ENCODE results near the gene PLTP.

PLTP gene

GRCh38 chr20:45898285-45898684 lies 13.7 kb downstream of the PLTP start:
- no peaks in the 10 kb centered on the region for H3K27me3 ChIP-seq (ENCODE audit: control insufficient read depth, insufficient read depth, low read length)
- no peaks in the 10 kb centered on the region for H3K9me3 ChIP-seq (ENCODE audit: control insufficient read depth, low read length)
- H3K9ac ChIP-seq (ENCODE audit: low read length), result no peak overlapping the region
- H3K4me1 ChIP-seq (ENCODE audit: control insufficient read depth, insufficient read depth, low read length), result no peaks in the 10 kb centered on the region
- no peak overlapping the region for H3K4me3 ChIP-seq (ENCODE audit: low read length)
- H3K36me3 ChIP-seq (ENCODE audit: control insufficient read depth, insufficient read depth, low read length), result peaks cover 12% of the 10 kb centered on the region

GRCh38 chr20:45897692-45898091 lies 14.3 kb downstream of the PLTP start:
- Histone ChIP-seq H3K27me3 (ENCODE audit: control insufficient read depth, insufficient read depth, low read length) (no peaks in the 10 kb centered on the region), H3K4me1 (ENCODE audit: control insufficient read depth, insufficient read depth, low read length) (peaks cover under 1% of the 10 kb centered on the region), H3K9ac (ENCODE audit: low read length) (no peak overlapping the region), H3K36me3 (ENCODE audit: control insufficient read depth, insufficient read depth, low read length) (peaks cover 12% of the 10 kb centered on the region), H3K9me3 (ENCODE audit: control insufficient read depth, low read length) (no peaks in the 10 kb centered on the region), H3K4me3 (ENCODE audit: low read length) (no peak overlapping the region)

- H3K27me3 ChIP-seq (ENCODE audit: control insufficient read depth, insufficient read depth, low read length), result no peaks in the 10 kb centered on the region
- H3K36me3 ChIP-seq (ENCODE audit: control insufficient read depth, insufficient read depth, low read length), result peaks cover 12% of the 10 kb centered on the region
- no peak overlapping the region for H3K9ac ChIP-seq (ENCODE audit: low read length)
- no peak overlapping the region for H3K4me3 ChIP-seq (ENCODE audit: low read length)
- peaks cover 4% of the 10 kb centered on the region for H3K4me1 ChIP-seq (ENCODE audit: control insufficient read depth, insufficient read depth, low read length)
- H3K9me3 ChIP-seq (ENCODE audit: control insufficient read depth, low read length), result no peaks in the 10 kb centered on the region
Observed at GRCh38 chr20:45897289-45897688, 14.7 kb downstream of the PLTP start.

- Histone ChIP-seq H3K36me3 (ENCODE audit: control insufficient read depth, insufficient read depth, low read length) (peaks cover 12% of the 10 kb centered on the region), H3K27me3 (ENCODE audit: control insufficient read depth, insufficient read depth, low read length) (no peaks in the 10 kb centered on the region), H3K9ac (ENCODE audit: low read length) (no peak overlapping the region), H3K4me1 (ENCODE audit: control insufficient read depth, insufficient read depth, low read length) (peaks cover 10% of the 10 kb centered on the region), H3K9me3 (ENCODE audit: control insufficient read depth, low read length) (no peaks in the 10 kb centered on the region), H3K4me3 (ENCODE audit: low read length) (no peak overlapping the region)
Observed at GRCh38 chr20:45896641-45897161, 15.3 kb downstream of the PLTP start.

- Histone ChIP-seq H3K4me3 (ENCODE audit: low read length) (no peak overlapping the region), H3K9ac (ENCODE audit: low read length) (no peak overlapping the region), H3K9me3 (ENCODE audit: control insufficient read depth, low read length) (no peaks in the 10 kb centered on the region), H3K27me3 (ENCODE audit: control insufficient read depth, insufficient read depth, low read length) (no peaks in the 10 kb centered on the region), H3K36me3 (ENCODE audit: control insufficient read depth, insufficient read depth, low read length) (peaks cover 12% of the 10 kb centered on the region), H3K4me1 (ENCODE audit: control insufficient read depth, insufficient read depth, low read length) (peaks cover 12% of the 10 kb centered on the region)
Observed at GRCh38 chr20:45894797-45895196, 17.2 kb downstream of the PLTP start.

- Histone ChIP-seq H3K27me3 (ENCODE audit: control insufficient read depth, insufficient read depth, low read length) (no peaks in the 10 kb centered on the region), H3K36me3 (ENCODE audit: control insufficient read depth, insufficient read depth, low read length) (peaks cover 12% of the 10 kb centered on the region), H3K9me3 (ENCODE audit: control insufficient read depth, low read length) (no peaks in the 10 kb centered on the region), H3K9ac (ENCODE audit: low read length) (no peak overlapping the region), H3K4me1 (ENCODE audit: control insufficient read depth, insufficient read depth, low read length) (peaks cover 12% of the 10 kb centered on the region), H3K4me3 (ENCODE audit: low read length) (no peak overlapping the region)
Observed at GRCh38 chr20:45893831-45894230, 18.1 kb downstream of the PLTP start.

- H3K9ac ChIP-seq (ENCODE audit: low read length), result no peak overlapping the region
- H3K36me3 ChIP-seq (ENCODE audit: control insufficient read depth, insufficient read depth, low read length), result peaks cover 12% of the 10 kb centered on the region
- no peaks in the 10 kb centered on the region for H3K27me3 ChIP-seq (ENCODE audit: control insufficient read depth, insufficient read depth, low read length)
- H3K4me1 ChIP-seq (ENCODE audit: control insufficient read depth, insufficient read depth, low read length), result peaks cover 12% of the 10 kb centered on the region
- no peak overlapping the region for H3K4me3 ChIP-seq (ENCODE audit: low read length)
- no peaks in the 10 kb centered on the region for H3K9me3 ChIP-seq (ENCODE audit: control insufficient read depth, low read length)
Observed at GRCh38 chr20:45892828-45893500, 19.0 kb downstream of the PLTP start.

- peak overlapping the region; percentile 70 for H3K9ac ChIP-seq (ENCODE audit: low read length)
- peak overlapping the region; percentile 68 for H3K4me3 ChIP-seq (ENCODE audit: low read length)
- H3K4me1 ChIP-seq (ENCODE audit: control insufficient read depth, insufficient read depth, low read length), result peaks cover 12% of the 10 kb centered on the region
- H3K9me3 ChIP-seq (ENCODE audit: control insufficient read depth, low read length), result no peaks in the 10 kb centered on the region
- peaks cover 12% of the 10 kb centered on the region for H3K36me3 ChIP-seq (ENCODE audit: control insufficient read depth, insufficient read depth, low read length)
- H3K27me3 ChIP-seq (ENCODE audit: control insufficient read depth, insufficient read depth, low read length), result no peaks in the 10 kb centered on the region
Observed at GRCh38 chr20:45892049-45892825, 19.7 kb downstream of the PLTP start.

GRCh38 chr20:45890985-45891983 lies 20.7 kb downstream of the PLTP start, which contains the start of the genes CTSA and NEURL2:
CTSA (plus strand) TSS chr20:45891335; CDS start chr20:45891569, 234 bp downstream.
NEURL2 (minus strand) TSS chr20:45891208; CDS start chr20:45890991, 217 bp downstream.
- no peaks in the 10 kb centered on the region for H3K9me3 ChIP-seq (ENCODE audit: control insufficient read depth, low read length)
- peaks cover 8% of the 10 kb centered on the region for H3K36me3 ChIP-seq (ENCODE audit: control insufficient read depth, insufficient read depth, low read length)
- peaks cover 12% of the 10 kb centered on the region for H3K4me1 ChIP-seq (ENCODE audit: control insufficient read depth, insufficient read depth, low read length)
- peak within 1 kb of the TSS; percentile 70 for H3K9ac ChIP-seq (ENCODE audit: low read length)
- peak within 1 kb of the TSS; percentile 68 for H3K4me3 ChIP-seq (ENCODE audit: low read length)
- no peaks in the 10 kb centered on the region for H3K27me3 ChIP-seq (ENCODE audit: control insufficient read depth, insufficient read depth, low read length)

- Histone ChIP-seq H3K4me1 (ENCODE audit: control insufficient read depth, insufficient read depth, low read length) (peaks cover 12% of the 10 kb centered on the region), H3K36me3 (ENCODE audit: control insufficient read depth, insufficient read depth, low read length) (peaks cover 8% of the 10 kb centered on the region), H3K4me3 (ENCODE audit: low read length) (peak overlapping the region; percentile 68), H3K27me3 (ENCODE audit: control insufficient read depth, insufficient read depth, low read length) (no peaks in the 10 kb centered on the region), H3K9me3 (ENCODE audit: control insufficient read depth, low read length) (no peaks in the 10 kb centered on the region), H3K9ac (ENCODE audit: low read length) (peak overlapping the region; percentile 70)
Observed at GRCh38 chr20:45890077-45890984, 21.6 kb downstream of the PLTP start.

GRCh38 chr20:45888681-45889080 lies 23.3 kb downstream of the PLTP start:
- H3K9ac ChIP-seq (ENCODE audit: low read length), result no peak overlapping the region

More at GRCh38 chr20:45888681-45889080, 23.3 kb downstream of the PLTP start:
- Histone ChIP-seq H3K4me1 (ENCODE audit: control insufficient read depth, insufficient read depth, low read length) (peaks cover 12% of the 10 kb centered on the region), H3K27me3 (ENCODE audit: control insufficient read depth, insufficient read depth, low read length) (no peaks in the 10 kb centered on the region), H3K4me3 (ENCODE audit: low read length) (no peak overlapping the region), H3K9me3 (ENCODE audit: control insufficient read depth, low read length) (no peaks in the 10 kb centered on the region), H3K36me3 (ENCODE audit: control insufficient read depth, insufficient read depth, low read length) (no peaks in the 10 kb centered on the region)
